Smooth muscle cell (in vitro differentiated cells): ENCODE results near the gene SLC39A11. TPM values are rescaled to one million over a fixed set of nuclear protein-coding genes. Genes with fewer than 3 reads are reported as not detected.

ENCODE experiments used
- DNase-seq: peaks from one replicate; lab custom pipeline; 2025; ENCODE audit not compliant: unreplicated experiment; lab: John Stamatoyannopoulos, UW
- H2AFZ ChIP-seq: fragments of 200-600 bp; sonication (generic); 2 replicates; pipeline ENCODE4 v1.6.0; 2016; ENCODE audit warnings: antibody characterized with exemption, low read depth, mild to moderate bottlenecking
- H3F3A ChIP-seq: fragments of 200-600 bp; sonication (generic); 2 replicates; pipeline ENCODE4 v1.6.0; 2017; ENCODE audit warnings: antibody characterized with exemption, low read depth
- H3K27ac ChIP-seq: fragments of 200-600 bp; sonication (generic); 2 replicates; pipeline ENCODE4 v1.5.1; 2016; ENCODE audit warnings: low read depth, mild to moderate bottlenecking
- H3K27me3 ChIP-seq: fragments of 200-600 bp; sonication (generic); 2 replicates; pipeline ENCODE4 v1.6.1; 2016; ENCODE audit warnings: low read depth, mild to moderate bottlenecking
- H3K36me3 ChIP-seq: fragments of 200-600 bp; sonication (generic); 2 replicates; pipeline ENCODE4 v1.5.1; 2016; ENCODE audit warnings: low read depth
- H3K4me1 ChIP-seq: fragments of 200-600 bp; sonication (generic); 2 replicates; pipeline ENCODE4 v1.5.1; 2016; ENCODE audit warnings: low read depth
- H3K4me2 ChIP-seq: fragments of 200-600 bp; sonication (generic); 2 replicates; pipeline ENCODE4 v1.6.0; 2016; ENCODE audit warnings: mild to moderate bottlenecking
- H3K4me3 ChIP-seq: fragments of 200-600 bp; sonication (generic); 2 replicates; pipeline ENCODE4 v1.5.1; 2016; ENCODE audit warnings: mild to moderate bottlenecking
- H3K79me2 ChIP-seq: fragments of 200-600 bp; sonication (generic); 2 replicates; pipeline ENCODE4 v1.6.0; 2016; ENCODE audit warnings: low read depth, mild to moderate bottlenecking
- H3K9ac ChIP-seq: fragments of 200-600 bp; sonication (generic); 2 replicates; pipeline ENCODE4 v1.6.0; 2016; ENCODE audit warnings: low read depth
- H3K9me3 ChIP-seq: fragments of 200-600 bp; sonication (generic); replicated peaks from 2 replicates; pipeline ENCODE4 v1.5.1; 2016; ENCODE audit warnings: low read depth
- H4K20me1 ChIP-seq: fragments of 200-600 bp; sonication (generic); 2 replicates; pipeline ENCODE4 v1.6.0; 2016; ENCODE audit warnings: low read depth
- CTCF ChIP-seq: fragments of 200-600 bp; sonication (generic); IDR thresholded peaks from 2 replicates; pipeline ENCODE4 v1.5.1; 2017; ENCODE audit warnings: borderline replicate concordance, mild to moderate bottlenecking, antibody characterized with exemption; ENCODE audit not compliant: insufficient read depth, poor library complexity, severe bottlenecking
- WGBS: methylation state at CpG from one replicate; pipeline ENCODE4 v1.1.7; 2016; ENCODE audit warnings: low lambda C conversion rate; 5-methylcytosine and 5-hydroxymethylcytosine counted together
- polyA plus RNA-seq: library from polyadenylated mRNA; unstranded; fragments of >200 nt; fragmentation: Nextera tagmentation; extraction: Ambion mirVana; gene quantifications from 2 replicates; pipeline ENCODE4 v1.2.1, GENCODE V29; 2016
- total RNA-seq: library from RNA; depleted of rRNA; stranded (reverse); fragments of >200 nt; gene quantifications from 2 replicates; pipeline ENCODE4 v1.2.3, GENCODE V29; 2014

Gene SLC39A11
- total and polyA plus RNA-seq, 2 experiments from 2014 or later: 9.2 to 36.7 TPM

DNA sequence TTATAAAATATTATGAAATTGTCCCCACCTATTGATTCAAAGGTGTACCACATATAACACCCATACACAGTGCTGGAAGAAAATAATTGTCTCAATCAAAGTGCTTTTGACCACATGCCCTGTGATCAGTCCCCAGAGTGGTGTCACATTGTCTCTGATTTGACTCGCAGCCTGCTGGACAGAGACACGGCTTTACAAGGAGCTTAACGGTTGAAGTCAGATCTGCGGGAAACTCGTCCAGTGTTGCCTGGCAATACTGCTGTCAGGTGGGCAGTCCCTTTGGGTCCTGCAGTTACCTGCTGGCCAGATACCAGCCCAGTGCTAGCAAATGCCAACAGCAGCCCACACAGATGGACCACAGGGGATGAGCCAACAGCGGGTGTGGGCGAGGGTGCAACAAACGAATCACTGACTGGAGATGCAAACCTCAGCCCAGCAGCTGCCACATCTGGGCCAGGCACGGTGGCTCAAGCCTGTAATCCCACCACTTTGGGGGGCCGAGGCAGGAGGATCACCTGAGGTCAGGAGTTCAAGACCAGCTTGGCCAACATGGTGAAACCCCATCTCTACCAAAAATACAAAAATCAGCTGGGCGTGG lies 46.2 kb upstream of the SLC39A11 start:
- no peak for TF ChIP-seq CTCF
- WGBS: 75% methylated on average over 11 of the region's 11 CpGs
- Histone ChIP-seq H3K79me2 (no peaks in the 10 kb centered on the region), H4K20me1 (no peaks in the 10 kb centered on the region), H3K4me3 (no peak overlapping the region), H3F3A (no peaks in the 10 kb centered on the region), H3K4me1 (peaks cover 8% of the 10 kb centered on the region), H3K4me2 (no peak overlapping the region), H3K27ac (no peak overlapping the region), H3K9ac (no peak overlapping the region), H3K9me3 (no peaks in the 10 kb centered on the region), H2AFZ (no peak overlapping the region), H3K36me3 (no peaks in the 10 kb centered on the region), H3K27me3 (peaks cover 10% of the 10 kb centered on the region)
- DNase-seq: no peak

DNA sequence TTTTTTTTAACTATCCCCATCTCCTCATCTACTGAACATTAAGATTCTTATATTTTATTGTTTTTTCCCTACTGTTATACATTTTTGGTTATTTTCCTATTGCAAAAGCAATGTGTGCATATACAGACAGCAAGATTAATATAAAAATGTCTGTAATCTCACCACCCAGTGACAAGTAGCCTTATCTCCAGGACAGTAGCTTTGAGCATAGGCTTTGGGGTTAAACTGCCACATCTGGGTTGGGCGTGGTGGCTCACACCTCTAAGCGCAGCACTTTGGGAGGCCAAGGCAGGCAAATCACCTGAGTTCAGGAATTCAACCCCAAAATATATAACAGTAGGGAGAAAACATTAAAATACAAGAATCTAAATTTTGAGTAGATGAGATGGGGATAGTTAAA lies 44.9 kb upstream of the SLC39A11 start:
- WGBS: 91% methylated on average over 2 of the region's 2 CpGs

DNA sequence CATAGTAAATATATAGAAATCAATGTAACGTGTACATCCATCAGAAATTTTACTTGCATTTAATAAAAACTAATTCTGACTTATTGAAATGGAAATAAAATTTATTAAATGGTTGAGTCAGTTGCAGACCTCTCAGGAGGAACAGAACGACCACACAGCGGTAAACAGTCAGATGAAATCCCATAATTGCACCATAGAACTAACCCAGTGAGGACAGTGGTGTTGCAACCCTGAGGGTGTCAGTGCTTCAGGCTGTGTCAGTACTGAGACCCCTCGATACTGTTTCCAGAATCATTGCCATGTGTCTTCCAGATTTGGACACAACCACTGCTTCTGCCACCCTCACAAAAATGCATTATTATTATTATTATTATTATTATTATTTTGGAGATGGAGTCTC lies 43.3 kb upstream of the SLC39A11 start:
- Histone ChIP-seq H3K9me3 (no peaks in the 10 kb centered on the region), H3K4me3 (no peak overlapping the region), H3K4me1 (peaks cover 14% of the 10 kb centered on the region), H3F3A (no peaks in the 10 kb centered on the region), H3K9ac (no peak overlapping the region), H3K27ac (no peak overlapping the region), H3K79me2 (no peaks in the 10 kb centered on the region), H4K20me1 (no peaks in the 10 kb centered on the region), H3K27me3 (peaks cover 9% of the 10 kb centered on the region), H3K4me2 (no peak overlapping the region), H2AFZ (no peak overlapping the region), H3K36me3 (no peaks in the 10 kb centered on the region)
- 88% methylated on average over 4 of the region's 4 CpGs for WGBS
- no peak for TF ChIP-seq CTCF
- no peak for DNase-seq

More for the DNA sequence above, 44.9 kb upstream of the SLC39A11 start:
- H3K4me1 ChIP-seq: peaks cover 12% of the 10 kb centered on the region
- H3K4me3 ChIP-seq: no peak overlapping the region
- TF ChIP-seq CTCF: no peak
- no peaks in the 10 kb centered on the region for H3K36me3 ChIP-seq
- H4K20me1 ChIP-seq: no peaks in the 10 kb centered on the region
- no peak overlapping the region for H3K4me2 ChIP-seq
- H3K9ac ChIP-seq: no peak overlapping the region
- H3K27ac ChIP-seq: no peak overlapping the region
- H2AFZ ChIP-seq: no peak overlapping the region
- no peaks in the 10 kb centered on the region for H3K9me3 ChIP-seq
- no peaks in the 10 kb centered on the region for H3F3A ChIP-seq
- no peaks in the 10 kb centered on the region for H3K79me2 ChIP-seq
- no peak for DNase-seq
- H3K27me3 ChIP-seq: peaks cover 10% of the 10 kb centered on the region
